GM18867 (cell line): ENCODE results near the gene ECHS1.
A peak's percentile ranks its signal among the peaks of the same experiment; 100 is the strongest.
"Not testable (repeated sequence)": the region's sequence is repeated elsewhere in the genome, so short reads cannot be mapped to it uniquely, and the experiment has no call there.

ENCODE experiments used
- ATAC-seq: cut with Tn5 transposase; IDR thresholded peaks from one replicate; pipeline ENCODE4 v1.9.1; 2021; ENCODE audit warnings: mild to moderate bottlenecking, moderate library complexity; ENCODE audit not compliant: unreplicated experiment

ECHS1 gene

GRCh38 chr10:133400624-133401424, 27.7 kb upstream of the ECHS1 start:
- peak; percentile 77 for ATAC-seq

DNA sequence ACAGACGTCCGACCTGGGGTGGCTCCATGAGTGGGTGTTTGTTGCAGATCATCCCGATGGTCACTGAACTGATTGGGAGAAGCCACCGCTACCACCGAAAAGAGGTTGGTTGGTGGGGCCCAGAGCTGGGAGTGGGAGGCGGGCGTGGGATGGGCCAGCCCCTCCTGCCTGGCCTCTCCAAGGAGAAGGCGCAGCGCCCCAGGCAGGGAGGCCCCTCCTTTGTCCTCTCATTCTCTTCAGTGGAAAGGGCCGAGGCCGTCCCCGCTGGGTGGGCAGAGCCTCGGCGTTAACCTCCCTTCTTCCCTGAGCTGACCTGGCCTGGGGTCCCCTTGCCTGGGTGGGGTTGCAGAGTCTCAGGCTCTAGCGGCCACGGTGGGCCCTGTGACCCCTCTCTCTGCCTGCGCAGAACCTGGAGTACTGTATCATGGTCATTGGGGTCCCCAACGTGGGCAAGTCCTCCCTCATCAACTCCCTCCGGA, 26.0 kb upstream of the ECHS1 start:
- no peak for ATAC-seq

- ATAC-seq: no peak
Observed at GRCh38 chr10:133397938-133398337, 24.8 kb upstream of the ECHS1 start.

DNA sequence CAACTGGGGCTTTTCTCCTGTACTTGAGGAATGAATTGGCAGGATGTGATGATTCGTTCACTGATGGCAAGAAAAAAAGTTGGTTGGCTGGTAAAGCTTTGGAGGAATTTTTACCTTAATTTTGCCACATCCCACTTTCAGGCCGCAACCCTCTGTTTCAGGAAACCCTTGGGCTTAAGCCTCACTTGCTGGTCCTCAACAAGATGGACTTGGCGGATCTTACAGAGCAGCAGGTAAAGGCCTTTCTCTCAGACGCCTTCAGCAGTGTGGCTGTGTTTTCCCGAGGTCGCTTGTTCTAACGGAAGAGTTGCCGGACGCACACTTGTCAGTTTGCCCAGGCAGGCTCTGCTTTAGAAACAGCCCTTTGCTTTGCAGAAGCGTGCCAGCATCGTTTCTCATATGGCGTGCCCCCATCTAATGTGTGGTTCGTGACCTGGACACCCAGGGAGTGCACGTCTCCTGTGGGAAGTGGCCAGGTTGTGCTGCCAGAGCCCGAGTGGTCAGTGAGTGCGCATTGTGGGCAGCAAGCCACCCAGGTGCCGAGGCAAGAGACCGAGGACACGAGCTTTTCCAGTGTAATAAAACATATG, 23.0 kb upstream of the ECHS1 start:
- no peak for ATAC-seq

GRCh38 chr10:133394801-133395221, 21.7 kb upstream of the ECHS1 start:
- ATAC-seq: no peak

GRCh38 chr10:133394064-133394663, 21.0 kb upstream of the ECHS1 start, which contains the start of gene MTG1:
Gene MTG1 (plus strand): TSS chr10:133394157. CDS start chr10:133394221, 64 bp downstream.
- ATAC-seq: peak; percentile 74

DNA sequence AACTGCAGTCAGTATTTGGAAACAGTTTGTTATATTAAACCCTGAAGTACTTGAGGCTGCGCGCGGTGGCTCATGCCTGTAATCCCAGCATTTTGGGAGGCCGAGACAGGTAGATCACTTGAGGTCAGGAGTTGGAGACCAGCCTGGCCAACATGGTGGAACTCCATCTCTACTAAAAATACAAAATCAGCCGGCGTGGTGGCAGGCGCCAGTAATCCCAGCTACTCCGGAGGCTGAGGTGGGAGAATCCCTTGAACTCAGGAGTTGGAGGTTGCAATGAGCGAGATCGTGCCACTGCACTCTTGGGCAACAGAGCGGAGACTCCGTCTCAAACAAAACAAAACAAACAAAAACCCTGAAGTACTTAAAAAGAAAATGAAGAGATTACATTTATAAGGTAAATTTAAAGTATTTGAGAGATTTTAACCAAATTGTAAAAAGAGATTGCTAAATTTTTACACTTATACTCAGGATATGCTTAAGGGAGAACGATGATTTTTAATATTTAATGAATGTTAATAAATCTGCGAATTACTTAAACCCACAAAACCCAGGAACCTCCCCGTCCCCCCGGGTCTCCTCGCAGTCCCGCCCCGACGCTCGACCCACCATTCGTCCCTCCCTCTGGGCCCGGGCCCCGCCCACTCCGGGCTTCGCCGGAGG, 20.4 kb upstream of the ECHS1 start:
- ATAC-seq: no peak

DNA sequence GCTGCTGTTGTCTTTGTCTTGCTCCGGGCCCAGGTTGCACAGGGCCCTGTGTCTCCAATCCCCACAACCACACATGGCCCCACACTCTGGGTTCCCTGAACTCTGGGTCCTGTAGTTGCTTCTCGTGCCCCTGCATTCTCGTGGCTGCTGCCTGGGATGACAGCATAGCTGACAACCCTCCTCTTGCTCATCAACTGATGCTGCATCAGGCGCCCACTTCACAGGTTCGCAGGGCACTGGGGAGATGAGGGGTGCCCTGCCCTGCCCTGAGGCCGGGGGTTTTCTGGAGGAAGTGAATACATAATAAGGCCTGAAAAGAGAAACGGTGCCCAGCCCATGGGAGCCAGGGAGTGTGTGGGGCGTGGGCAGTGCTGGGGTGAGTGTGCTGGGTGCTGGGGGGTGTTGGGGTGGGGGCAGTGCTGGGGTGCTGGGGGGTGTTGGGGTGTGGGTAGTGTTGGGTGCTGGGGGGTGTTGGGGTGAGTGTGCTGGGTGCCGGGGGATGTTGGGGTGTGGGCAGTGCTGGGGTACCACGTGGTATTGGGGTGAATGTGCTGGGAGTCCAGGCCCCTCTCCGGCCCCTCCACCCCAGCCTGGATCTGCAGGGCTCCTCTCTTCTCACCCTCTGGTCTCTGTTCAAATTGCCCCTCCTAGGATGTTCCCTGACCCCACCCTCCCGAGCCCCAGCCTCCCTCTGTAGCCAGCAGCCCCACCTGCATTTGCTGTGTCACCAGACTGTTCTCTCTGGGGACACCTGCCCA, 18.8 kb upstream of the ECHS1 start:
- ATAC-seq: no peak

DNA sequence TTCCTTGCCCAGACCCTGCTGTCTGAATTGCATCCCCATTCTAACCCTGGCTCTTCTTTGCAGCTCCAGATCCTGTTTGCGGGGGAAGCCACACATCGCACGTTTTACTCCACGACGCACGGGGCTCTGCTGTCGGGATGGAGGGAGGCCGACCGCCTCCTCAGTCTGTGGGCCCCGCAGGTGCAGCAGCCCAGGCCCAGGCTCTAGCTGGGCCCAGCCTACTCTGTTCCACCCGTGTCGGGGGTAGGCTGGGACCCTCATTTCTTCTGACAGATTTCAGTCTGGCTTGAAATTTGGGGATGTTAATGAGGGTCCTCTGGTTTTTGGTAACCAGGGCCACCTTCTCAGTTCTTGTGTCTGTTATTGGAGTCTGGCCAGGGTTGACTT, 18.1 kb upstream of the ECHS1 start:
- ATAC-seq: no peak

- ATAC-seq: no peak
Observed at GRCh38 chr10:133390597-133391248, 17.6 kb upstream of the ECHS1 start.

DNA sequence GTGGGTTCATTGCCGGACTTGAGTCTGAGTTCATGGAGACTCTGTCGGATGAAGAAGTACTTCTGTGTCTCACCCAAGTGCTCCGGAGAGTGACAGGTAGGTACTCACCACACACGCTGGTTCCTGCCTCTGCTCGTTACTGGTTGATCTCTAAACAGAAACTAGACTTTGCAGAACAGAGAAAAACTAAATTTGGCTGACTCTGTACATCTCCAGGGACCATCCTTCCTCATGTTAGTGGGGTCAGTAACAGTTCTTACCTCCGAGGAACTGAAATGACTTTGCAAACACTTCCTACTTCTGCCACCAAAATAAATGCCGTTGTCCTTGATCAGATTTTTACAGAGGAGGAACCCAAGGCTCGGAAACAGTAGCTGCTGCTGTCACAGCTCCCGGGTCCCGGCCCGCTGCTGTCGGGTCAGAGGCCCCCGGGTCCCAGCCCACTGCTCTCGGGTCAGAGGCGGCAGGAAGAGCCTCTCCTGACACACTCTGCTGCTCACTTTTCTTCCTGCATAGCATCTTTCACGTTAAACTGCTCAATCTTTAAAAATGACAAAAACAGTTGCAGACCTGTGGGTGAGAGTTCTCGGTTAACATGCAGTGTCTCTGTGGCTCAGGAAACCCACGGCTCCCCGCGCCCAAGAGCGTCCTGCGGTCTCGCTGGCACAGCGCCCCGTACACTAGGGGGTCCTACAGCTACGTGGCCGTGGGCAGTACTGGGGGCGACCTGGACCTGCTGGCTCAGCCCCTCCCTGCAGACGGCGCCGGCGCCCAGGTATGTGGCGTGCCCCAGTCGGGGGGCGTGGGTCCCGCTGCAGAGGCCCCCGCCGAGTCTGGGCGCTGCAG, 16.0 kb upstream of the ECHS1 start:
- peak; percentile 82 for ATAC-seq

DNA sequence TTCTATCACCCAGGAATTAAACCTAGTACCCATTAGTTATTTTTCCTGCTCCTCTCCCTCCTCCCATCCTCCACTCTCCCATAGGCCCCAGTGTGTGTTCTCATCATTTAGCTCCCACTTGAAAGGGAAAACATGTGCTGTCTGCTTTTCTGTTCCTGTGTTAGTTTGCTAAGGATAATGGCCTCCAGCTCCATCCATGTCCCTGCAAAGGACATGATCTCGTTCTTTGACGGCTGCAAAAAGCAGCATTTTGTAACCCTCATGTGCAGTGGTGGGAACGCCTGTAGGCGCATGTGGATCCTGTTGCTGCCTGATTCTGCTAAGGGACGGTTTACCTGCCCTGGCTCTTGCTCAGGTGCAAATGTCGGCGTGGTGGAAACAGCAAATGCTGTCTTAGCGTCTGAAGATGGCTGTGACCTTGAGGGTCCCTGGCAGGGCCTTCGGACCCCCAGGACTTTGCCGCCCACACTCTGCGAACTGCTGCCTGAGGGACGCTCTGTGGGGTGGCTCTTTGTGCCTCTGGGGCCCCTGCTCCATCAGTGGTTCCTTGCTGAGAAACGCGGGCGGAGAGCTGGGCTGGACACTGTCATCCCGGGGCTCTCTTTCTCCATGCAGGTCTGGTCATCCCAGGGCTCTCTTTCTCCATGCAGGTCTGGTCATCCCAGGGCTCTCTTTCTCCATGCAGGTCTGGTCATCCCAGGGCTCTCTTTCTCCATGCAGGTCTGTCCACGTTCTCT, 15.2 kb upstream of the ECHS1 start:
- ATAC-seq: peak; percentile 6

DNA sequence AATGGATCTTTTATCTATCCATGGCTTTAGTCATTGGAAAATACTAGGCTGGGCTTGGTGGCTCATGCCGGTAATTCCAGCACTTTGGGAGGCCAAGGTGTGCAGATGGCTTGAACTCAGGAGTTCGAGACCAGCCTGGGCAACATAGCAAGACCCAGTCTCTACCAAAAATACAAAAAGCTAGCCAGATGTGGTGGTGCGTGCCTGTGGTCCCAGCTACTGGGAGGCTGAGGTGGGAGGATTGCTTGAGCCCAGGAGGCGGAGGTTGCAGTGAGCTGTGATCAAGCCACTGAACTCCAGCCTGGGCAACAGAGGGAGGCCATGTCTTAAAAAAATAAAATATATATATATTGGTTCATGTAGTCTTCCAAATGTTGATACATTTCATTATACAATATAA, 13.8 kb upstream of the ECHS1 start:
- ATAC-seq: not testable (repeated sequence)

DNA sequence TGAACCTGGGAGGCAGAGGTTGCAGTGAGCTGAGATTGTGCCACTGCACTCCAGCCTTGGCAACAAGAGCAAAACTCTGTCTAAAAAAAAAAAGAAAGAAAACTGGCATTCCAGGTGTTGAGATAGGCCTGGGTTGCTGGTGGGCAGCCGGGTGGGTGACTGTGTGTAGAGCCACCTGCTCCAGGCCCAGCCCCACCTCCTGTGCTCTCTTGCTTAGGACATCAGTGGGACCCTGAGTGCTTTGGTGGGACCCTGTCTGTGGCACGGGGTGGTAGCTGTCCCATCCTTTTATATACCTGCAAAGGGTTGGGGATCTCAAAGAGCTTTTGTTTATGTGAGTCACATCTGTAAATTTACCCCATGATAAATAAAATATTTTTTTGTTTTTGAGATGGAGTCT, 12.1 kb upstream of the ECHS1 start:
- ATAC-seq: no peak

- no peak for ATAC-seq
Observed at GRCh38 chr10:133384071-133384470, 10.9 kb upstream of the ECHS1 start.

GRCh38 chr10:133383551-133383950, 10.4 kb upstream of the ECHS1 start:
- ATAC-seq: no peak

- no peak for ATAC-seq
Observed at GRCh38 chr10:133381036-133381435, 7.9 kb upstream of the ECHS1 start.

DNA sequence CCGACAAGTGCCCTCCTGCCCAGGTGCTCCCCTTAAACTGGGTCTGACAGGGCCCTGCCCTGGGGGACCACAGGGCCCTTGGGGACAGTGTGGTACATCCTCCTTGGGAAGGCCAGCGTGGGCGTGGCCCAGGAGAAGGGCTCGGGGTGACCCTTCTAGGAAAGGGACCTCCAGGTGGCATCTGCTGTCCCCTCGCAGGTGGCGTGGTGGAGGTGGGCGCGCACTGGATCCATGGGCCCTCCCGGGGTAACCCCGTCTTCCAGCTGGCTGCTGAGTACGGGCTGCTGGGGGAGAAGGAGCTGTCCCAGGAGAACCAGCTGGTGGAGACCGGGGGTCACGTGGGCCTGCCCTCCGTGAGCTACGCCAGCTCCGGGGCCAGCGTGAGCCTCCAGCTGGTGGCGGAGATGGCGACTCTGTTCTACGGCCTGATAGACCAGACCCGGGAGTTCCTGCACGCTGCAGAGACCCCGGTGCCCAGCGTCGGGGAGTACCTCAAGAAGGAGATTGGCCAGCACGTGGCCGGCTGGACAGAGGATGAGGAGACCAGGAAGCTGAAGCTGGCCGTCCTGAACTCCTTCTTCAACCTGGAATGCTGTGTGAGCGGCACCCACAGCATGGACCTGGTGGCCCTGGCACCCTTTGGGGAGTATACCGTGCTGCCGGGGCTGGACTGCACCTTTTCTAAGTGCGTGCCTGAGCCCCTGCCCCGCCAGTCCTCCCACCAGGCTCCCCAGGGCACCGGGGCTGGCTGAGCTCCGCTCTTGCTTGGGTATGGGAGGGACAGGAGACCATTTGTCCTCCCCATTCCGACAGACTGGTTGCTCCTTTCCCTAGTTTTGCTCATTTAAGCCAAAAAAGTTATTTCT, 6.9 kb upstream of the ECHS1 start:
- ATAC-seq: no peak
